ENCODE measurements around the gene ZWILCH.

- TF ChIP-seq SIN3A (IDR thresholded peaks at IDR 0.05; ENCODE audit: borderline replicate concordance, insufficient read depth, low read length), result no peak
- TF ChIP-seq POLR2AphosphoS5 (IDR thresholded peaks at IDR 0.05; ENCODE audit: low read depth, low read length), result no peak
- no peak for TF ChIP-seq TAF1 (IDR thresholded peaks at IDR 0.05; ENCODE audit: borderline replicate concordance, insufficient read depth, low read length)
- TF ChIP-seq REST (IDR thresholded peaks at IDR 0.05; ENCODE audit: insufficient read depth in 1 of 2, low read depth in 2 of 2, low read length in 2 of 2), result no peak
These were observed 58.5 kb downstream of the ZWILCH start for GRCh38 chr15:66563566-66564110.
